ENCODE data around the gene C11orf54. TPM values are rescaled to one million over a fixed set of nuclear protein-coding genes. Genes with fewer than 3 reads are reported as not detected.

Gene C11orf54
- polyA plus RNA-seq, 2 of the 4 experiments (the other 2 are of a cell fraction), result 12.4 to 27.6 TPM

DNA sequence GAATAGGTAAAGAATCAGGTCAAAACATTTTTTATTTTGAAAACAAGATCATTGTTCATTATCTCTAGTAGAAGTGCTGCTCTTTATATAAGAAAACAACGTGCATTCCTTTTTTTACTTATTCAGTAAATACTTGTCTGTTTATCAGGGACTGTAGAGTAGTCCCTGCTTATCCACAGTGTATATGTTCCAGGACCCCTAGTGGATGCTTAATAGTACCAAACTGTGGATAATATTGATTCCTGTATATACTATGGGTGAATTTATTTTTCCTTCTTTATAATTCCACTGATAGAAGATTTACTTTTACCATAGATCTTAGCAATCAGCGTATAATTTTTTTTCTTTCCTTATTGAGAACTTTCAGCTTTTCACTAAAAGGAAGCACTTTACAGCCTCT lies 47.4 kb upstream of the C11orf54 start:
- peaks cover 14% of the 10 kb centered on the region for H3K4me1 ChIP-seq
- WGBS (ENCODE audit: missing lambda C conversion rate), result 99% methylated on average over 2 of the region's 2 CpGs
- peak in 1 of 2 experiments; percentile 2 for DNase-seq (ENCODE audit: low read depth in 1 of 2, low spot score in 1 of 2)
- no peak overlapping the region for H3K27ac ChIP-seq
- 0 out of 3 replicates have a peak, but pooled peaks have one; percentile 5 for TF ChIP-seq CTCF (IDR thresholded peaks at IDR 0.05)
- TF ChIP-seq CBX8 (IDR thresholded peaks at IDR 0.05), result no peak
- no peak overlapping the region for H3K4me3 ChIP-seq
- FAIRE-seq, result no peak
- peak; percentile 66 to 80; a peak in 5 of 6 replicates for ATAC-seq
- H3K4me2 ChIP-seq, result no peak overlapping the region
- no peaks in the 10 kb centered on the region for H3K9me3 ChIP-seq
- CTCF ChIA-PET, result no interaction called here
- POLR2A ChIA-PET, result no interaction called here

GRCh38 chr11:93694557-93694956 lies 46.9 kb upstream of the C11orf54 start:
- FAIRE-seq, result no peak

DNA sequence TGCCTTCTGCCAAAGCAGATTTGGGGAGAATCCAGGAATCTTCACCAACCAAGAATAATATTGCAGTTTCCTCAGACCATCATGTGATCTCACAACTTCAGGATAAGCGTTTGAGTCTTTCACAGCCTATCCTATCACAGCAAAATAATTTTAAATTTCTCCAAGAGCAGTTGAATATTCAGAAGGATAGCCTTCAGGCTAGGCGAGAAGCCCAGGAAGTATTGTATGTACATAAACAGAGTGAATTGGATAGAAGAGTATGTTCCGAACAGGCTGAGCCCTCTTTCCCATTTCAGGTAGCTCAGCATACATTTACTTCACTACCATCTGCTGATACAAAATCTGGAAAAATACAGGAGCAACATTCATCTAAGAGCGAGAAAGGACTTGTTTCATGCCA lies 43.9 kb upstream of the C11orf54 start:
- ChIA-PET POLR2A (no interaction called here), CTCF (no interaction called here)
- TF ChIP-seq EHMT2 (IDR thresholded peaks at IDR 0.05; ENCODE audit: low read depth) (no peak), BHLHE40 (IDR thresholded peaks at IDR 0.05; ENCODE audit: low read depth, low read length) (no peak), POLR2AphosphoS2 (conservative IDR thresholded peaks at IDR 0.05; ENCODE audit: low read length) (no peak), TP53 (CRISPR knock-in tag; IDR thresholded peaks at IDR 0.05) (no peak)
- peaks cover under 1% of the 10 kb centered on the region for H3K4me1 ChIP-seq
- no peak for DNase-seq (ENCODE audit: low read depth in 1 of 2, low spot score in 1 of 2)
- ATAC-seq, result no peak
- WGBS (ENCODE audit: missing lambda C conversion rate), result 93% methylated on average over 4 of the region's 4 CpGs
- H3K4me2 ChIP-seq, result no peak overlapping the region
- no peaks in the 10 kb centered on the region for H3K9me3 ChIP-seq
- no peak for FAIRE-seq
- no peak overlapping the region for H3K4me3 ChIP-seq
- H3K27ac ChIP-seq, result no peak overlapping the region

More at GRCh38 chr11:93694557-93694956, 46.9 kb upstream of the C11orf54 start:
- H3K4me1 ChIP-seq, result peaks cover 14% of the 10 kb centered on the region
- ChIA-PET POLR2A (no interaction called here), CTCF (no interaction called here)
- TF ChIP-seq FOSB (CRISPR knock-in tag; IDR thresholded peaks at IDR 0.05), result no peak
- TF ChIP-seq POLR2A (IDR thresholded peaks at IDR 0.05; ENCODE audit: low read length), result no peak
- TF ChIP-seq GATA3 (IDR thresholded peaks at IDR 0.05; ENCODE audit: borderline replicate concordance), result no peak
- no peak for TF ChIP-seq TFCP2L1 (CRISPR knock-in tag; IDR thresholded peaks at IDR 0.05)
- no peak for TF ChIP-seq ESRRA (IDR thresholded peaks at IDR 0.05; ENCODE audit: borderline replicate concordance, low read length)
- TF ChIP-seq TP53 (CRISPR knock-in tag; IDR thresholded peaks at IDR 0.05), result no peak
- no peak for TF ChIP-seq JUN (IDR thresholded peaks at IDR 0.05)
- TF ChIP-seq ELK1 (IDR thresholded peaks at IDR 0.05; ENCODE audit: low read depth, low read length), result no peak
- no peak for TF ChIP-seq NFE2L2 (conservative IDR thresholded peaks at IDR 0.05; ENCODE audit: low read length)
- TF ChIP-seq RARB (CRISPR knock-in tag; IDR thresholded peaks at IDR 0.05), result no peak
- no peak for TF ChIP-seq BHLHE40 (IDR thresholded peaks at IDR 0.05; ENCODE audit: low read depth, low read length)
- TF ChIP-seq JUNB (IDR thresholded peaks at IDR 0.05), result no peak
- no peak overlapping the region for H3K4me3 ChIP-seq
- H3K27ac ChIP-seq, result no peak overlapping the region
- ATAC-seq, result no peak
- DNase-seq (ENCODE audit: low read depth in 1 of 2, low spot score in 1 of 2), result no peak
- no peaks in the 10 kb centered on the region for H3K9me3 ChIP-seq
- no peak overlapping the region for H3K4me2 ChIP-seq

GRCh38 chr11:93700830-93701229 lies 40.6 kb upstream of the C11orf54 start:
- ChIA-PET CTCF (no interaction called here), POLR2A (no interaction called here)
- FAIRE-seq, result no peak

More at GRCh38 chr11:93700830-93701229, 40.6 kb upstream of the C11orf54 start:
- no peak overlapping the region for H3K4me2 ChIP-seq
- H3K27ac ChIP-seq, result no peak overlapping the region
- ATAC-seq (no peak), DNase-seq (ENCODE audit: low read depth in 1 of 2, low spot score in 1 of 2) (no peak)
- no peak for TF ChIP-seq MAZ (IDR thresholded peaks at IDR 0.05; ENCODE audit: borderline replicate concordance, low read depth, low read length)
- TF ChIP-seq KDM5A (IDR thresholded peaks at IDR 0.05), result no peak
- no peak for TF ChIP-seq RNF2 (IDR thresholded peaks at IDR 0.05; ENCODE audit: borderline replicate concordance, low read depth)
- no peak for TF ChIP-seq POLR2A (IDR thresholded peaks at IDR 0.05; ENCODE audit: low read length)
- no peak for TF ChIP-seq EHF (CRISPR knock-in tag; IDR thresholded peaks at IDR 0.05)
- 76% methylated on average over 3 of the region's 3 CpGs for WGBS (ENCODE audit: missing lambda C conversion rate)
- no peaks in the 10 kb centered on the region for H3K4me1 ChIP-seq
- no peaks in the 10 kb centered on the region for H3K9me3 ChIP-seq
- no peak overlapping the region for H3K4me3 ChIP-seq
